Mononuclear cell (primary cell): Measurements from ENCODE around the gene ZMYM2. TPM values are rescaled to one million over a fixed set of nuclear protein-coding genes. Genes with fewer than 3 reads are reported as not detected.
"Not testable (repeated sequence)": the region's sequence is repeated elsewhere in the genome, so short reads cannot be mapped to it uniquely, and the experiment has no call there.

Experiments
- H3K27me3 ChIP-seq: 2 replicates; pipeline ENCODE4 v1.6.0; 2011; ENCODE audit warnings: low read length, control low read depth; ENCODE audit not compliant: insufficient read depth
- H3K4me1 ChIP-seq: 2 replicates; pipeline ENCODE4 v1.5.1; 2011; ENCODE audit warnings: mild to moderate bottlenecking, low read length, control low read depth; ENCODE audit not compliant: insufficient read depth
- H3K4me3 ChIP-seq: 2 replicates; pipeline ENCODE4 v1.5.1; 2011; ENCODE audit warnings: mild to moderate bottlenecking, low read length, moderate library complexity
- H3K9me3 ChIP-seq: 2 replicates; pipeline ENCODE4 v1.5.1; 2011; ENCODE audit warnings: low read depth, mild to moderate bottlenecking, control low read depth, low read length
- total RNA-seq: library from RNA; depleted of rRNA; stranded (reverse); fragments of >200 nt; gene quantifications from one replicate; pipeline ENCODE4 v1.2.3, GENCODE V29; 2012

ZMYM2 gene
- total RNA-seq, 1 donor, result 120 TPM

- H3K4me3 ChIP-seq, result no peak overlapping the region
These were observed 47.7 kb downstream of the ZMYM2 start for GRCh38 chr13:20006206-20006605.

GRCh38 chr13:20015763-20016162 lies 57.2 kb downstream of the ZMYM2 start:
- Histone ChIP-seq H3K4me3 (no peak overlapping the region), H3K4me1 (no peaks in the 10 kb centered on the region), H3K27me3 (no peaks in the 10 kb centered on the region), H3K9me3 (peaks cover 20% of the 10 kb centered on the region)

More at GRCh38 chr13:20006206-20006605, 47.7 kb downstream of the ZMYM2 start:
- H3K9me3 ChIP-seq, result no peaks in the 10 kb centered on the region
- no peaks in the 10 kb centered on the region for H3K27me3 ChIP-seq
- H3K4me1 ChIP-seq, result peaks cover 2% of the 10 kb centered on the region

- Histone ChIP-seq H3K27me3 (no peaks in the 10 kb centered on the region), H3K9me3 (peaks cover 20% of the 10 kb centered on the region), H3K4me3 (no peak overlapping the region), H3K4me1 (no peaks in the 10 kb centered on the region)
These were observed 58.3 kb downstream of the ZMYM2 start for GRCh38 chr13:20016649-20017364.

- Histone ChIP-seq H3K27me3 (no peaks in the 10 kb centered on the region), H3K4me3 (no peak overlapping the region), H3K9me3 (peaks cover 20% of the 10 kb centered on the region), H3K4me1 (no peaks in the 10 kb centered on the region)
These were observed 58.8 kb downstream of the ZMYM2 start for GRCh38 chr13:20017365-20017711.

- Histone ChIP-seq H3K27me3 (no peaks in the 10 kb centered on the region), H3K4me1 (no peaks in the 10 kb centered on the region), H3K4me3 (no peak overlapping the region), H3K9me3 (peaks cover 20% of the 10 kb centered on the region)
These were observed 60.5 kb downstream of the ZMYM2 start for GRCh38 chr13:20019043-20019442.

GRCh38 chr13:20024702-20025101 lies 66.2 kb downstream of the ZMYM2 start:
- Histone ChIP-seq H3K9me3 (no peaks in the 10 kb centered on the region), H3K4me3 (no peak overlapping the region), H3K27me3 (no peaks in the 10 kb centered on the region), H3K4me1 (no peaks in the 10 kb centered on the region)

GRCh38 chr13:20028953-20029352 lies 70.4 kb downstream of the ZMYM2 start:
- H3K4me1 ChIP-seq, result no peaks in the 10 kb centered on the region
- no peak overlapping the region for H3K4me3 ChIP-seq
- no peaks in the 10 kb centered on the region for H3K9me3 ChIP-seq
- H3K27me3 ChIP-seq, result no peaks in the 10 kb centered on the region

- Histone ChIP-seq H3K9me3 (no peaks in the 10 kb centered on the region), H3K27me3 (no peaks in the 10 kb centered on the region), H3K4me3 (no peak overlapping the region), H3K4me1 (no peaks in the 10 kb centered on the region)
These were observed 75.0 kb downstream of the ZMYM2 start for GRCh38 chr13:20033486-20033885.

- no peaks in the 10 kb centered on the region for H3K27me3 ChIP-seq
- H3K9me3 ChIP-seq, result no peaks in the 10 kb centered on the region
- no peak overlapping the region for H3K4me3 ChIP-seq
- no peaks in the 10 kb centered on the region for H3K4me1 ChIP-seq
These were observed 76.6 kb downstream of the ZMYM2 start for GRCh38 chr13:20035130-20035529.

GRCh38 chr13:20037908-20038307 lies 79.4 kb downstream of the ZMYM2 start:
- no peaks in the 10 kb centered on the region for H3K27me3 ChIP-seq
- H3K4me1 ChIP-seq, result no peaks in the 10 kb centered on the region
- no peak overlapping the region for H3K4me3 ChIP-seq
- no peaks in the 10 kb centered on the region for H3K9me3 ChIP-seq

- H3K4me3 ChIP-seq, H3K27me3 ChIP-seq: not testable (repeated sequence)
These were observed 84.1 kb downstream of the ZMYM2 start for GRCh38 chr13:20042603-20043002.

GRCh38 chr13:20043207-20043925 lies 84.8 kb downstream of the ZMYM2 start:
- H3K27me3 ChIP-seq, result no peaks in the 10 kb centered on the region
- no peaks in the 10 kb centered on the region for H3K4me1 ChIP-seq
- no peaks in the 10 kb centered on the region for H3K9me3 ChIP-seq
- H3K4me3 ChIP-seq, result no peak overlapping the region

More at GRCh38 chr13:20042603-20043002, 84.1 kb downstream of the ZMYM2 start:
- not testable (repeated sequence) for H3K4me1 ChIP-seq, H3K9me3 ChIP-seq

- Histone ChIP-seq H3K9me3 (no peaks in the 10 kb centered on the region), H3K4me3 (no peak overlapping the region), H3K4me1 (no peaks in the 10 kb centered on the region), H3K27me3 (no peaks in the 10 kb centered on the region)
These were observed 85.6 kb downstream of the ZMYM2 start for GRCh38 chr13:20044086-20044485.

- H3K4me1 ChIP-seq, result no peaks in the 10 kb centered on the region
- H3K9me3 ChIP-seq, result no peaks in the 10 kb centered on the region
- H3K4me3 ChIP-seq, result no peak overlapping the region
- H3K27me3 ChIP-seq, result no peaks in the 10 kb centered on the region
These were observed 87.5 kb downstream of the ZMYM2 start for GRCh38 chr13:20045950-20046548.

GRCh38 chr13:20049558-20050473 lies 91.3 kb downstream of the ZMYM2 start:
- H3K4me1 ChIP-seq, result no peaks in the 10 kb centered on the region
- no peaks in the 10 kb centered on the region for H3K27me3 ChIP-seq
- no peaks in the 10 kb centered on the region for H3K9me3 ChIP-seq
- no peak overlapping the region for H3K4me3 ChIP-seq
